WTC11 (cell line): ENCODE data around the gene ZKSCAN8. TPM values are rescaled to one million over a fixed set of nuclear protein-coding genes. Genes with fewer than 3 reads are reported as not detected.
"Not testable (repeated sequence)": the region's sequence is repeated elsewhere in the genome, so short reads cannot be mapped to it uniquely, and the experiment has no call there.

Source experiments
- ATAC-seq: fragments of 200-7000 bp; cut with Tn5 transposase; 2 replicates; pipeline ENCODE4 v1.10.0; 2021; ENCODE audit warnings: mild to moderate bottlenecking, moderate library complexity
- CTCF ChIA-PET: fragments of 300-600 bp; sonication (Branson Sonifier 250); formaldehyde crosslinking; loops from one replicate; lab custom pipeline; 2021; ENCODE audit warnings: antibody characterized with exemption; lab: Charles Lee
- POLR2A ChIA-PET: fragments of 350-600 bp; sonication (Branson Sonifier 250); formaldehyde crosslinking; loops from one replicate; lab custom pipeline; 2021; ENCODE audit warnings: antibody characterized with exemption; lab: Charles Lee
- DNase-seq: peaks from one replicate; pipeline ENCODE4 v3.0.0; 2021; ENCODE audit warnings: low spot score
- H3K27ac Mint-ChIP-seq: 2 replicates; pipeline ENCODE4 v1.8.0; 2021; ENCODE audit warnings: mixed read lengths
- H3K27me3 Mint-ChIP-seq: 2 replicates; pipeline ENCODE4 v1.8.0; 2021; ENCODE audit warnings: low read depth, mild to moderate bottlenecking, moderate library complexity, mixed read lengths
- H3K36me3 Mint-ChIP-seq: 2 replicates; pipeline ENCODE4 v1.8.0; 2021; ENCODE audit warnings: mixed read lengths
- H3K4me1 Mint-ChIP-seq: 2 replicates; pipeline ENCODE4 v1.8.0; 2022; ENCODE audit warnings: mixed read lengths
- H3K4me3 Mint-ChIP-seq: 2 replicates; pipeline ENCODE4 v1.8.0; 2021; ENCODE audit warnings: mild to moderate bottlenecking, moderate library complexity, mixed read lengths
- H3K9me3 Mint-ChIP-seq: 2 replicates; pipeline ENCODE4 v1.8.0; 2021; ENCODE audit warnings: mixed read lengths
- ESRRA ChIP-seq: sonication (generic); formaldehyde crosslinking; IDR thresholded peaks from 2 replicates; pipeline ENCODE4 v1.8.1; 2022; ENCODE audit warnings: mild to moderate bottlenecking, missing genetic modification reagents, borderline replicate concordance
- ETV6 ChIP-seq: sonication (generic); formaldehyde crosslinking; IDR thresholded peaks from 2 replicates; pipeline ENCODE4 v1.8.1; 2022; ENCODE audit warnings: mild to moderate bottlenecking, missing genetic modification reagents
- FOXJ3 ChIP-seq: sonication (generic); formaldehyde crosslinking; IDR thresholded peaks from 2 replicates; pipeline ENCODE4 v1.9.0; 2021; ENCODE audit warnings: missing genetic modification reagents, mild to moderate bottlenecking, borderline replicate concordance
- FOXK1 ChIP-seq: sonication (generic); formaldehyde crosslinking; IDR thresholded peaks from 2 replicates; pipeline ENCODE4 v1.8.0; 2022; ENCODE audit warnings: mild to moderate bottlenecking, moderate library complexity, missing genetic modification reagents
- JUN ChIP-seq: sonication (generic); formaldehyde crosslinking; IDR thresholded peaks from 2 replicates; pipeline ENCODE4 v1.8.0; 2023; ENCODE audit warnings: mild to moderate bottlenecking, missing genetic modification reagents
- MLX ChIP-seq: sonication (generic); formaldehyde crosslinking; IDR thresholded peaks from 2 replicates; pipeline ENCODE4 v1.8.1; 2023; ENCODE audit warnings: mild to moderate bottlenecking, missing genetic modification reagents, moderate library complexity
- MXD4 ChIP-seq: fragments of 250-450 bp; sonication (Bioruptor Pico); IDR thresholded peaks from 2 replicates; pipeline ENCODE4 v1.8.0; 2021; ENCODE audit warnings: mild to moderate bottlenecking, moderate library complexity, borderline replicate concordance
- MYBL2 ChIP-seq: sonication (generic); formaldehyde crosslinking; IDR thresholded peaks from 2 replicates; pipeline ENCODE4 v1.8.1; 2023; ENCODE audit warnings: mild to moderate bottlenecking, moderate library complexity, missing genetic modification reagents
- NR2C2 ChIP-seq: sonication (generic); formaldehyde crosslinking; IDR thresholded peaks from 2 replicates; pipeline ENCODE4 v1.8.0; 2022; ENCODE audit warnings: mild to moderate bottlenecking, missing genetic modification reagents
- SMAD4 ChIP-seq: sonication (generic); formaldehyde crosslinking; IDR thresholded peaks from 2 replicates; pipeline ENCODE4 v1.8.0; 2022; ENCODE audit warnings: mild to moderate bottlenecking, missing genetic modification reagents
- TP53 ChIP-seq: sonication (generic); formaldehyde crosslinking; IDR thresholded peaks from 2 replicates; pipeline ENCODE4 v1.8.1; 2023; ENCODE audit warnings: mild to moderate bottlenecking, missing genetic modification reagents
- ZNF423 ChIP-seq: fragments of 250-450 bp; sonication (Bioruptor Pico); IDR thresholded peaks from 2 replicates; pipeline ENCODE4 v2.1.2; 2022; ENCODE audit warnings: mild to moderate bottlenecking, moderate library complexity
- total RNA-seq: library from RNA; stranded (reverse); gene quantifications from 3 replicates; pipeline ENCODE4 v1.2.3, GENCODE V29; 2021
- TF ChIP-seq, protein P1 (sequence below): sonication (generic); formaldehyde crosslinking; IDR thresholded peaks from 2 replicates; pipeline ENCODE4 v1.8.0; 2022; ENCODE audit warnings: mild to moderate bottlenecking, missing genetic modification reagents
- TF ChIP-seq, protein P2 (sequence below): fragments of 200-600 bp; IDR thresholded peaks from 2 replicates; pipeline ENCODE4 v1.8.0; 2022; ENCODE audit warnings: antibody characterized with exemption
- TF ChIP-seq, protein P3 (sequence below): sonication (generic); formaldehyde crosslinking; IDR thresholded peaks from 2 replicates; pipeline ENCODE4 v1.8.1; 2022; ENCODE audit warnings: missing genetic modification reagents, borderline replicate concordance
- TF ChIP-seq, protein P4 (sequence below): sonication (generic); formaldehyde crosslinking; IDR thresholded peaks from 2 replicates; pipeline ENCODE4 v1.8.1; 2023; ENCODE audit warnings: mild to moderate bottlenecking, missing genetic modification reagents
- TF ChIP-seq, protein P5 (sequence below): sonication (generic); formaldehyde crosslinking; IDR thresholded peaks from 2 replicates; pipeline ENCODE4 v1.8.1; 2022; ENCODE audit warnings: mild to moderate bottlenecking, missing genetic modification reagents, moderate library complexity, borderline replicate concordance

The ZKSCAN8 gene
- total RNA-seq, 1 experiment from 2014 or later: 21.7 TPM

GRCh38 chr6:28141500-28142329 is at the start of gene ZKSCAN8 (continued):
- TF ChIP-seq JUN (CRISPR knock-in tag) (peak; percentile 58; the same call in 1 of the 2 replicates), SMAD4 (no peak), ETV6 (CRISPR knock-in tag) (peak; percentile 60; the same call in 1 of the 2 replicates), FOXK1 (CRISPR knock-in tag) (peak; percentile 98), TP53 (CRISPR knock-in tag) (no peak)

- CTCF ChIA-PET, POLR2A ChIA-PET, H3K36me3 Mint-ChIP-seq, ATAC-seq, H3K4me3 Mint-ChIP-seq, H3K4me1 Mint-ChIP-seq, DNase-seq, H3K27ac Mint-ChIP-seq: not testable (repeated sequence)
- Mint-ChIP-seq H3K9me3 (peaks cover 26% of the 10 kb centered on the region), H3K27me3 (peaks cover 61% of the 10 kb centered on the region)
These were observed 39.5 kb upstream of the ZKSCAN8 start for GRCh38 chr6:28102222-28102621.

DNA sequence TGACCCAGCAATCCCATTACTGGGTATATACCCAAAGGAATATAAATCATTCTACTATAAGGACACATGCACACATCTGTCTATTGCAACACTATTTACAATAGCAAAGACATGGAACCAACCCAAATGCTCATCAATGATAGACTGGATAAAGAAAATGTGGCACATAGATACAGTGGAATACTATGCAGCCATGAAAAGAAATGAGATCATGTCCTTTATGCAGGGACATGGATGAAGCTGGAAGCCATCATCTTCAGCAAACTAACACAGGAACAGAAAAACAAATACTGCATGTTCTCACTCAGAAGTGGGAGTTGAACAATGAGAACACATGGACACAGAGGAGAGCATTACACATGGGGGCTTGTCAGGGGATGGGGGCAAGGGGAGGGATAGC is 39.0 kb upstream of the ZKSCAN8 start:
- H3K27ac Mint-ChIP-seq, CTCF ChIA-PET, H3K36me3 Mint-ChIP-seq, ATAC-seq, POLR2A ChIA-PET, DNase-seq, H3K4me3 Mint-ChIP-seq, H3K4me1 Mint-ChIP-seq: not testable (repeated sequence)
- peaks cover 62% of the 10 kb centered on the region for H3K27me3 Mint-ChIP-seq
- peaks cover 23% of the 10 kb centered on the region for H3K9me3 Mint-ChIP-seq

DNA sequence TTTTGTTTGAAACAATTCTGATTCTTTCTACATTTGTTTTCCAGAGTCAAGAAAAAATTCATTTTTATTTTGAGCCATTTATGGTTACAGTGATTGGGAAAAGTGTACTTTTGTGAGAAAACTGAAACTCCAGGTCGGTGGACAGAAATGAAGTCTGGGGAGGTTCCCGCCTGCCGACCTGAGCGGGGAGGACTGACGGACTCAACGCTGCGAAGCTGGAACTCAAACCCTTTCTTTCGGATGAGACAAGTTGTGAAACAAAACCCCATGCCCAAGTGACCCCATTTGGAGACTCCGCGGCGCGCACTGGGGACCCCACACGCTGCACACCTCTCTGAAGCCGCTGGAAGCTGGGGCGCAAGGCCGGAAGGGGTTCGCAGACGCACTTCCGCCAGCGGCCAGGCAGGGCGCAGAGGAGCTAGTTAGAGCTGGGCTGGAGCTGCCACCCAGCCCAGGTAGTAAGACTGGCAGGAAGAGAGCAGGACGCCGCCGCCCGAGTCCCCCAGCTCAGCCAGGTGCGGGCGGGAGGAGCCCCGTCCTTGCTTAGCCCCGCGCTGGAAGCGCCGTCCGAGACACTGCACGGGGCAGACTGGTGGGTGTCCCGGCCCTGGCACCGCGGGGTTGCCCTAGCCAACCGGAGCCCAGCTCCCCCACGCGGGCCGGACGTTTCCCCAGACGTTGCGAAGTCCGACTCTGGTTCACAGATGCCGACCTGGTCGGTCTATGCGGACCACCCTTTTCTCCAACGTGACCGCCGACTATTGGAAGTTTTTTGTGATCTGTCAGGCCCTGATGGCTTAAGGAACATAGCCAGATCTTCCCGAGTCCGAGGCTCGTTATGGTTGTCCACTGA is 37.1 kb upstream of the ZKSCAN8 start:
- DNase-seq: peak; percentile 92
- H3K4me3 Mint-ChIP-seq: peak overlapping the region; percentile 78
- peak; percentile 99 for ATAC-seq
- H3K36me3 Mint-ChIP-seq: no peaks in the 10 kb centered on the region
- ChIA-PET CTCF (interaction anchor here (0.6 to 2.1 kb wide), 13 partner anchors 8 to 251 kb away, joined by 3 to 21 read pairs (median 5); partner anchors contain the start of genes ZKSCAN8 and ZSCAN31), POLR2A (interaction anchor here (0.6 to 1.2 kb wide), 10 partner anchors 25 to 296 kb away, joined by 3 to 12 read pairs (median 4); partner anchors contain the start of genes ZKSCAN8, ZNF165 and ZSCAN31)
- peaks cover 58% of the 10 kb centered on the region for H3K27me3 Mint-ChIP-seq
- H3K4me1 Mint-ChIP-seq: peaks cover 5% of the 10 kb centered on the region; the same call in 1 of the 2 replicates
- peaks cover 10% of the 10 kb centered on the region for H3K9me3 Mint-ChIP-seq
- H3K27ac Mint-ChIP-seq: peak overlapping the region; percentile 90; the same call in 1 of the 2 replicates
- TF ChIP-seq MYBL2 (CRISPR knock-in tag): peak; percentile 69; the same call in 1 of the 2 replicates
- TF ChIP-seq MLX (CRISPR knock-in tag): no peak
- TF ChIP-seq, protein P1, sequence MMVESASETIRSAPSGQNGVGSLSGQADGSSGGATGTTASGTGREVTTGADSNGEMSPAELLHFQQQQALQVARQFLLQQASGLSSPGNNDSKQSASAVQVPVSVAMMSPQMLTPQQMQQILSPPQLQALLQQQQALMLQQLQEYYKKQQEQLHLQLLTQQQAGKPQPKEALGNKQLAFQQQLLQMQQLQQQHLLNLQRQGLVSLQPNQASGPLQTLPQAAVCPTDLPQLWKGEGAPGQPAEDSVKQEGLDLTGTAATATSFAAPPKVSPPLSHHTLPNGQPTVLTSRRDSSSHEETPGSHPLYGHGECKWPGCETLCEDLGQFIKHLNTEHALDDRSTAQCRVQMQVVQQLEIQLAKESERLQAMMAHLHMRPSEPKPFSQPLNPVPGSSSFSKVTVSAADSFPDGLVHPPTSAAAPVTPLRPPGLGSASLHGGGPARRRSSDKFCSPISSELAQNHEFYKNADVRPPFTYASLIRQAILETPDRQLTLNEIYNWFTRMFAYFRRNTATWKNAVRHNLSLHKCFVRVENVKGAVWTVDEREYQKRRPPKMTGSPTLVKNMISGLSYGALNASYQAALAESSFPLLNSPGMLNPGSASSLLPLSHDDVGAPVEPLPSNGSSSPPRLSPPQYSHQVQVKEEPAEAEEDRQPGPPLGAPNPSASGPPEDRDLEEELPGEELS: peak; percentile 75
- no peak for TF ChIP-seq NR2C2 (CRISPR knock-in tag)
- TF ChIP-seq, protein P2, sequence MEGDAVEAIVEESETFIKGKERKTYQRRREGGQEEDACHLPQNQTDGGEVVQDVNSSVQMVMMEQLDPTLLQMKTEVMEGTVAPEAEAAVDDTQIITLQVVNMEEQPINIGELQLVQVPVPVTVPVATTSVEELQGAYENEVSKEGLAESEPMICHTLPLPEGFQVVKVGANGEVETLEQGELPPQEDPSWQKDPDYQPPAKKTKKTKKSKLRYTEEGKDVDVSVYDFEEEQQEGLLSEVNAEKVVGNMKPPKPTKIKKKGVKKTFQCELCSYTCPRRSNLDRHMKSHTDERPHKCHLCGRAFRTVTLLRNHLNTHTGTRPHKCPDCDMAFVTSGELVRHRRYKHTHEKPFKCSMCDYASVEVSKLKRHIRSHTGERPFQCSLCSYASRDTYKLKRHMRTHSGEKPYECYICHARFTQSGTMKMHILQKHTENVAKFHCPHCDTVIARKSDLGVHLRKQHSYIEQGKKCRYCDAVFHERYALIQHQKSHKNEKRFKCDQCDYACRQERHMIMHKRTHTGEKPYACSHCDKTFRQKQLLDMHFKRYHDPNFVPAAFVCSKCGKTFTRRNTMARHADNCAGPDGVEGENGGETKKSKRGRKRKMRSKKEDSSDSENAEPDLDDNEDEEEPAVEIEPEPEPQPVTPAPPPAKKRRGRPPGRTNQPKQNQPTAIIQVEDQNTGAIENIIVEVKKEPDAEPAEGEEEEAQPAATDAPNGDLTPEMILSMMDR: no peak
- no peak for TF ChIP-seq MXD4 (CRISPR knock-in tag)
- no peak for TF ChIP-seq FOXJ3 (CRISPR knock-in tag)
- 0 out of 2 replicates have a peak, but pooled peaks have one; percentile 20 for TF ChIP-seq ESRRA (CRISPR knock-in tag)
- TF ChIP-seq FOXK1 (CRISPR knock-in tag): peak; percentile 35; the same call in 1 of the 2 replicates
- TF ChIP-seq, protein P3, sequence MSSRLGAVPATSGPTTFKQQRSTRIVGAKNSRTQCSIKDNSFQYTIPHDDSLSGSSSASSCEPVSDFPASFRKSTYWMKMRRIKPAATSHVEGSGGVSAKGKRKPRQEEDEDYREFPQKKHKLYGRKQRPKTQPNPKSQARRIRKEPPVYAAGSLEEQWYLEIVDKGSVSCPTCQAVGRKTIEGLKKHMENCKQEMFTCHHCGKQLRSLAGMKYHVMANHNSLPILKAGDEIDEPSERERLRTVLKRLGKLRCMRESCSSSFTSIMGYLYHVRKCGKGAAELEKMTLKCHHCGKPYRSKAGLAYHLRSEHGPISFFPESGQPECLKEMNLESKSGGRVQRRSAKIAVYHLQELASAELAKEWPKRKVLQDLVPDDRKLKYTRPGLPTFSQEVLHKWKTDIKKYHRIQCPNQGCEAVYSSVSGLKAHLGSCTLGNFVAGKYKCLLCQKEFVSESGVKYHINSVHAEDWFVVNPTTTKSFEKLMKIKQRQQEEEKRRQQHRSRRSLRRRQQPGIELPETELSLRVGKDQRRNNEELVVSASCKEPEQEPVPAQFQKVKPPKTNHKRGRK (CRISPR knock-in tag): no peak
- no peak for TF ChIP-seq ZNF423 (CRISPR knock-in tag)
- TF ChIP-seq, protein P4, sequence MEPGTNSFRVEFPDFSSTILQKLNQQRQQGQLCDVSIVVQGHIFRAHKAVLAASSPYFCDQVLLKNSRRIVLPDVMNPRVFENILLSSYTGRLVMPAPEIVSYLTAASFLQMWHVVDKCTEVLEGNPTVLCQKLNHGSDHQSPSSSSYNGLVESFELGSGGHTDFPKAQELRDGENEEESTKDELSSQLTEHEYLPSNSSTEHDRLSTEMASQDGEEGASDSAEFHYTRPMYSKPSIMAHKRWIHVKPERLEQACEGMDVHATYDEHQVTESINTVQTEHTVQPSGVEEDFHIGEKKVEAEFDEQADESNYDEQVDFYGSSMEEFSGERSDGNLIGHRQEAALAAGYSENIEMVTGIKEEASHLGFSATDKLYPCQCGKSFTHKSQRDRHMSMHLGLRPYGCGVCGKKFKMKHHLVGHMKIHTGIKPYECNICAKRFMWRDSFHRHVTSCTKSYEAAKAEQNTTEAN: no peak
- TF ChIP-seq, protein P5, sequence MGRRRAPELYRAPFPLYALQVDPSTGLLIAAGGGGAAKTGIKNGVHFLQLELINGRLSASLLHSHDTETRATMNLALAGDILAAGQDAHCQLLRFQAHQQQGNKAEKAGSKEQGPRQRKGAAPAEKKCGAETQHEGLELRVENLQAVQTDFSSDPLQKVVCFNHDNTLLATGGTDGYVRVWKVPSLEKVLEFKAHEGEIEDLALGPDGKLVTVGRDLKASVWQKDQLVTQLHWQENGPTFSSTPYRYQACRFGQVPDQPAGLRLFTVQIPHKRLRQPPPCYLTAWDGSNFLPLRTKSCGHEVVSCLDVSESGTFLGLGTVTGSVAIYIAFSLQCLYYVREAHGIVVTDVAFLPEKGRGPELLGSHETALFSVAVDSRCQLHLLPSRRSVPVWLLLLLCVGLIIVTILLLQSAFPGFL: peak; percentile 7; the same call in 1 of the 2 replicates
- TF ChIP-seq TP53 (CRISPR knock-in tag): no peak
